Coronary artery (tissue), 2 donors: ENCODE data around the gene SNRNP40.

Experiments
- DNase-seq: peaks from one replicate; pipeline ENCODE4 v3.0.0-alpha.2; 2017; ENCODE audit warnings: low spot score
- H3K27ac ChIP-seq, 2 donors: fragments of 200-600 bp; sonication (generic); one replicate each; pipeline ENCODE4 v1.5.1; 2016 to 2019
- H3K4me3 ChIP-seq: fragments of 200-600 bp; sonication (generic); 2 replicates; pipeline ENCODE4 v1.5.1; 2016; ENCODE audit warnings: mild to moderate bottlenecking, moderate library complexity
- TF ChIP-seq, protein P1 (sequence below): fragments of 200-600 bp; sonication (generic); IDR thresholded peaks from one replicate; pipeline ENCODE4 v1.5.1; 2019; ENCODE audit warnings: antibody characterized with exemption

The SNRNP40 gene

DNA sequence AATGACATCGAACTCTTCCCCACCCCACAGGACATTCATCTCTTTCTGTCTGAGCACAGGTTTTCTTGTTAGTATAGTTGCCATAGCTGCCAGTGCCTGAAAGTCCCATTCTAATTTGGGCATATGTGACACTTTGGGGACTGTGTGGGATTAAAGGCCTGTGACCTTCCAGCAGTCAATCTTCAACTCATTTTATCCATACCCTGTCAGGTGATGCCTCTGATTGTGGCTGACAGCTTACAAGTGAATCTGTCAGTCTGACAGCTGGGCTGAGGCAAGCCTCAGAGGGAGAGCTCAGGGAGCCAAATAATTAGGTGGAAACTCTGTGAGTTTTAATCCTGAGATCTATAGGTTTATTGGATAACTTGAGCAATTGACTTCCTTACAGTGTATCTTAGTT lies 29.9 kb upstream of the SNRNP40 start:
- Histone ChIP-seq H3K27ac (no peak overlapping the region), H3K4me3 (no peak overlapping the region)
- TF ChIP-seq, protein P1, sequence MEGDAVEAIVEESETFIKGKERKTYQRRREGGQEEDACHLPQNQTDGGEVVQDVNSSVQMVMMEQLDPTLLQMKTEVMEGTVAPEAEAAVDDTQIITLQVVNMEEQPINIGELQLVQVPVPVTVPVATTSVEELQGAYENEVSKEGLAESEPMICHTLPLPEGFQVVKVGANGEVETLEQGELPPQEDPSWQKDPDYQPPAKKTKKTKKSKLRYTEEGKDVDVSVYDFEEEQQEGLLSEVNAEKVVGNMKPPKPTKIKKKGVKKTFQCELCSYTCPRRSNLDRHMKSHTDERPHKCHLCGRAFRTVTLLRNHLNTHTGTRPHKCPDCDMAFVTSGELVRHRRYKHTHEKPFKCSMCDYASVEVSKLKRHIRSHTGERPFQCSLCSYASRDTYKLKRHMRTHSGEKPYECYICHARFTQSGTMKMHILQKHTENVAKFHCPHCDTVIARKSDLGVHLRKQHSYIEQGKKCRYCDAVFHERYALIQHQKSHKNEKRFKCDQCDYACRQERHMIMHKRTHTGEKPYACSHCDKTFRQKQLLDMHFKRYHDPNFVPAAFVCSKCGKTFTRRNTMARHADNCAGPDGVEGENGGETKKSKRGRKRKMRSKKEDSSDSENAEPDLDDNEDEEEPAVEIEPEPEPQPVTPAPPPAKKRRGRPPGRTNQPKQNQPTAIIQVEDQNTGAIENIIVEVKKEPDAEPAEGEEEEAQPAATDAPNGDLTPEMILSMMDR, result no peak
- no peak for DNase-seq

DNA sequence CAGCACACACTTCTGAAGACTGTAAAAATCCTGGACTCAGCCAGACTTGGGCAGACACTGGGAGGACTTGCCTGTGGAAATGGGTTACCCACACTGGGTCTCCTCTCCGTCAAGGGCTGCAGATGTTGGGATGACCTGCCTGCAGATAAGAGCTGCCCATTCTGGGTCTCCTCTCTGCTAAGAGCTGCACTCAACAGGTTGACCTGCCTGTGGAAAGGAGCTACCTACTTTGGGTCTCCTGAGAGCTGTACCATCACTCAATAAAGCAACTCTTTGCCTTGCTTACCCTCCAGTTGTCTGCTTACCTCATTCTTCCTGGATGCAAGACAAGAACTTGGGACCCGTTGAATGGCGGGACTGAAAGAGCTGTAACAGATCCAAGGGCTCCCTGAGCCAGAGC lies 28.4 kb upstream of the SNRNP40 start:
- TF ChIP-seq, protein P1, result no peak
- Histone ChIP-seq H3K27ac (no peak overlapping the region), H3K4me3 (no peak overlapping the region)
- no peak for DNase-seq

DNA sequence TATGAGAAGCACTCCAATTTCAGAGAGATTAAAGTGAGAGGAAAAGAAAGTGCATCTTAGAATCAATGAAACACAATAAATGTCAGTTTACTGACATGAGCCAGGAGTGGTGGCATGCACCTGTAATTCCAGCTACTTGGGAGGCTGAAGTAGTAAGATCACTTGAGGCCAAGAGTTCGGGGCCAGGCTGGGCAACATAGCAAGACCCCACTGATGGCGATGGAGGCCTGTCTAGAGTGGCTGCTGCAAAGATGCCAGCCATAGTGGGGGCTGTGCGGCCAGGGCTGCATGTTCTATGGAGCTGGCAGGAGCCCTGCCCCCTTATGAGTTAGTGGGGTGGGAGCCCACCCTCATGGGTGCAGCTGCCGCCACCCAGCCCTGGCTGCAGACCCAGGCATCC lies 27.5 kb upstream of the SNRNP40 start:
- H3K4me3 ChIP-seq, result no peak overlapping the region
- no peak overlapping the region for H3K27ac ChIP-seq
- TF ChIP-seq, protein P1, result no peak
- DNase-seq, result no peak

DNA sequence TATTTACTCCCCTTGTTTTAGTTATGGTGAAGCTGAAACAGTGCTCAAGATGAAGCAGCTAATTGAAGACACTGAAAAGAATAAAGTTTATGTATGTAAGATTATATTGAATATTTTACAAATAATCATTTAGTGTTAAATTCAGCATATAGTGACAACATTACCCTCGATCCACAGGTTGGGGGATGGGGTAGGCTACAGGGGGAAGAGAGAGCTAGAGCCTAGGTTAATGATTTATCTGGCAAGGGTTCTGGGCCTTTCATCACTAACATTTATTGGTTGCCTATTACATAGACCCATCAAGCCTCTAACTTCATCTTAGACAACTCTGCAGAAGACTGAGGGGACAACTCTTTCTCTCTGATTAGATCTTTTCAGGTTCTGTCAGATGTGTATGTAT lies 21.6 kb upstream of the SNRNP40 start:
- Histone ChIP-seq H3K27ac (no peak overlapping the region), H3K4me3 (no peak overlapping the region)
- DNase-seq, result no peak
- TF ChIP-seq, protein P1, result no peak

DNA sequence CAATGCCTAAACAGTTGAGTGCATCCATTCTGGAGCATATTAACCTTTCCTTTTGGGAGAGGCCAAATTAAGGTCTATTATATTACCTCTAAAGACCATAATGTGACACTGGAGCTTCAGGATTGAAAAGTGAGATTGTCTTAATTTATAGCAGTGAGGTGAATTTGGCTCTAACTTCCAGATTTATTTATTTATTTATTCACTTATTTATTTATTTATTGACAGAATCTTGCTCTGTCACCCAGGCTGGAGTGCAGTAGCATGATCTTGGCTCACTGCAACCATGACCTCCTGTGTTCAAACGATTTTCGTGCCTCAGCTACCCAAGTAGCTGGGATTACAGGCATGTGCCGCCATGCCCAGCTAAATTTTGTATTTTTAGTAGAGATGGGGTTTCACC lies 19.3 kb upstream of the SNRNP40 start:
- Histone ChIP-seq H3K4me3 (no peak overlapping the region), H3K27ac (no peak overlapping the region)
- no peak for DNase-seq
- TF ChIP-seq, protein P1, result no peak

DNA sequence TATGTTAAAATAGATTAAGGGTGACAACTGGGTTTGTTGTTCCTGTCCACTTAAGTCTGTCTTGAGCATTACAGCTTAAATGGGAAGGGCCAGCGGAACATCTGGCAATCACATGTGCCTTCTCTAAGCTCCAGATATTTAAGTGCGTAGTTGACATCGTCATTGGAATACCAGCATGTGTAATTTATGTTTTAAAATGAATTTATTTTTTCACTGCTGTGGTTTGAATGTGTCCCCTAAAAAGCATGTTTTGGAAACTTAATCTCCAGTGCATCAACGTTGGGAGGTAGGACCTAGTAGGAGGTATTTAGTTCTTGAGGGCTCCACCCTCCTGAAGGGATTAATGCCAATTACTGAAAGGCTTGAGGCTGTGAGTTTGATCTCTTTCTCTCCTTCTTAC lies 13.6 kb upstream of the SNRNP40 start:
- H3K27ac ChIP-seq, result no peak overlapping the region
- TF ChIP-seq, protein P1, result no peak
- DNase-seq, result no peak
- H3K4me3 ChIP-seq, result no peak overlapping the region

DNA sequence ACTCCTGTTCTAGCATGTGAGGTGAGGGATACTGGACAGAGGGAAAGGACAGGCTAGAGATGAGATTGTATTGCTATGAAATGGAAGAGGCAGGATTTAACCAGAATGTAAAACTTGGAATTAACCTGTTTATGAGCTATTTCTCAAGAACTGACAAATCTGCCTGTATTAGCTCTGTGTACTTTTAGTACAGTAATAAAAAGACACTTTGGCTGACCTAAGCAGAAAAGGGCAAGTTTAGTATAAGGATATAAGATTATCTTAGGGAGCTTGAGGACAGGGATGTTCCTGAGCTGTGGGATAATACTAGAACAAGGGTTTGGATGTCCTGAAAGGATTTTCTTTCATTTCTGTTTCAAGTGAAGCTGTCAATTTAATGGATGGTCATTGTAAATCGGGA lies 11.4 kb upstream of the SNRNP40 start:
- H3K4me3 ChIP-seq, result no peak overlapping the region
- no peak for DNase-seq
- H3K27ac ChIP-seq, result no peak overlapping the region
- TF ChIP-seq, protein P1, result no peak
